ENCODE measurements around the gene EDEM1.

DNA sequence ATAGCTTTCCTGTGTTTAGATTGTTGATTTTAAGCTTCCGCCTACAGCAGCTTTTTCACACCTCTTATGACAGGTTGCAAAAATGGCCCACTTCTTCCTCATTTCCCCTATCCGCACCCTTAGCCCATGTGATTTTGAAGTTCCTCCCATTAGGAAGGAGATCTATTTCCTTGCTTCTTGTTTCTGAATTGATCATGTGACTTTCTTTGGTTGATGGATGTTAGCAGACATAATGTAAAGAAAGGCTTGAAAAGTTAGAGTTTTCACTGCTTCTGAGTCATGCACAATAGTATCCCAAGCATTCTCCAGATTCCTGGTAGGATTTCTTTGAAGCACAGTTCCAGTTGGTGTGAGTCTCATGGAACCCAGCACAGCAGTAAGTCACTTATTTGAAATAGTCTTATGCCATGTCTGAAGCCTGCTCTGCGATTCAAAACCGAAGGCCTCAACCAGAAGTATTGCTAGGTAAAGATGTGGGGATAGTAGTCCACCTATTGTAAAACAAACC, 76.6 kb downstream of the EDEM1 start:
- TF ChIP-seq, protein P1, sequence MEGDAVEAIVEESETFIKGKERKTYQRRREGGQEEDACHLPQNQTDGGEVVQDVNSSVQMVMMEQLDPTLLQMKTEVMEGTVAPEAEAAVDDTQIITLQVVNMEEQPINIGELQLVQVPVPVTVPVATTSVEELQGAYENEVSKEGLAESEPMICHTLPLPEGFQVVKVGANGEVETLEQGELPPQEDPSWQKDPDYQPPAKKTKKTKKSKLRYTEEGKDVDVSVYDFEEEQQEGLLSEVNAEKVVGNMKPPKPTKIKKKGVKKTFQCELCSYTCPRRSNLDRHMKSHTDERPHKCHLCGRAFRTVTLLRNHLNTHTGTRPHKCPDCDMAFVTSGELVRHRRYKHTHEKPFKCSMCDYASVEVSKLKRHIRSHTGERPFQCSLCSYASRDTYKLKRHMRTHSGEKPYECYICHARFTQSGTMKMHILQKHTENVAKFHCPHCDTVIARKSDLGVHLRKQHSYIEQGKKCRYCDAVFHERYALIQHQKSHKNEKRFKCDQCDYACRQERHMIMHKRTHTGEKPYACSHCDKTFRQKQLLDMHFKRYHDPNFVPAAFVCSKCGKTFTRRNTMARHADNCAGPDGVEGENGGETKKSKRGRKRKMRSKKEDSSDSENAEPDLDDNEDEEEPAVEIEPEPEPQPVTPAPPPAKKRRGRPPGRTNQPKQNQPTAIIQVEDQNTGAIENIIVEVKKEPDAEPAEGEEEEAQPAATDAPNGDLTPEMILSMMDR (IDR thresholded peaks at IDR 0.05): no peak
- no peak for TF ChIP-seq EP300 (IDR thresholded peaks at IDR 0.05)
- TF ChIP-seq POLR2A (IDR thresholded peaks at IDR 0.05): no peak

Data from tibial nerve (tissue), 4 donors.